H9 (cell line): ENCODE measurements around the gene AFAP1. TPM values are rescaled to one million over a fixed set of nuclear protein-coding genes. Genes with fewer than 3 reads are reported as not detected.

Source experiments
- DNase-seq: peaks from one replicate; pipeline ENCODE4 v3.0.0-alpha.2; 2017
- H2AFZ ChIP-seq: one replicate; pipeline ENCODE4 v1.6.1; 2013; ENCODE audit warnings: mild to moderate bottlenecking, low read length, control low read depth, moderate library complexity
- H2AK5ac ChIP-seq: 2 replicates; pipeline ENCODE4 v1.6.1; 2013; ENCODE audit warnings: low read length, control low read depth, mixed read lengths; ENCODE audit not compliant: insufficient read length
- H2BK120ac ChIP-seq: one replicate; pipeline ENCODE4 v1.6.1; 2013; ENCODE audit warnings: low read depth, mild to moderate bottlenecking, low read length, control low read depth, inconsistent platforms; ENCODE audit not compliant: poor library complexity, severe bottlenecking
- H2BK12ac ChIP-seq: 2 replicates; pipeline ENCODE4 v1.6.1; 2013; ENCODE audit warnings: low read length, control low read depth, mixed read lengths, low read depth; ENCODE audit not compliant: insufficient read length
- H2BK15ac ChIP-seq: 2 replicates; pipeline ENCODE4 v1.6.1; 2013; ENCODE audit warnings: low read depth, low read length, control low read depth
- H2BK20ac ChIP-seq: one replicate; pipeline ENCODE4 v1.6.1; 2013; ENCODE audit warnings: low read depth, mild to moderate bottlenecking, low read length, control low read depth, inconsistent platforms; ENCODE audit not compliant: poor library complexity, severe bottlenecking
- H2BK5ac ChIP-seq: 2 replicates; pipeline ENCODE4 v1.6.1; 2013; ENCODE audit warnings: low read length, control low read depth, mixed read lengths; ENCODE audit not compliant: insufficient read length
- H3K14ac ChIP-seq: 2 replicates; pipeline ENCODE4 v1.6.1; 2013; ENCODE audit warnings: low read length, control low read depth; ENCODE audit not compliant: insufficient read depth
- H3K18ac ChIP-seq: 2 replicates; pipeline ENCODE4 v1.6.1; 2013; ENCODE audit warnings: low read depth, mild to moderate bottlenecking, mixed read lengths, low read length, control low read depth; ENCODE audit not compliant: insufficient read length
- H3K23ac ChIP-seq: 2 replicates; pipeline ENCODE4 v1.6.1; 2013; ENCODE audit warnings: low read length, control low read depth, mixed read lengths, low read depth; ENCODE audit not compliant: insufficient read length
- H3K23me2 ChIP-seq: 2 replicates; pipeline ENCODE4 v1.6.1; 2013; ENCODE audit warnings: low read depth, mild to moderate bottlenecking, mixed read lengths, low read length, control low read depth; ENCODE audit not compliant: insufficient read length, poor library complexity, severe bottlenecking
- H3K27ac ChIP-seq: 2 replicates; pipeline ENCODE4 v1.5.1; 2013; ENCODE audit warnings: low read length, control low read depth, mixed read lengths, low read depth; ENCODE audit not compliant: insufficient read length
- H3K27me3 ChIP-seq: 2 replicates; pipeline ENCODE4 v1.6.1; 2013; ENCODE audit warnings: low read length, control low read depth, inconsistent platforms; ENCODE audit not compliant: insufficient read depth
- H3K4ac ChIP-seq: 2 replicates; pipeline ENCODE4 v1.6.1; 2013; ENCODE audit warnings: low read depth, mild to moderate bottlenecking, control low read depth, inconsistent platforms, low read length, moderate library complexity
- H3K4me1 ChIP-seq: 2 replicates; pipeline ENCODE4 v1.6.1; 2013; ENCODE audit warnings: low read length, control low read depth, inconsistent platforms; ENCODE audit not compliant: insufficient read depth
- H3K4me2 ChIP-seq: 2 replicates; pipeline ENCODE4 v1.6.1; 2013; ENCODE audit warnings: low read length, control low read depth, mixed read lengths; ENCODE audit not compliant: insufficient read length, insufficient read depth
- H3K56ac ChIP-seq: 2 replicates; pipeline ENCODE4 v1.6.1; 2013; ENCODE audit warnings: low read depth, mild to moderate bottlenecking, mixed read lengths, low read length, control low read depth; ENCODE audit not compliant: insufficient read length
- H3K79me1 ChIP-seq: 2 replicates; pipeline ENCODE4 v1.6.1; 2013; ENCODE audit warnings: low read depth, mild to moderate bottlenecking, moderate library complexity, low read length, control low read depth, inconsistent platforms; ENCODE audit not compliant: insufficient read depth, poor library complexity, severe bottlenecking
- H3K79me2 ChIP-seq: 2 replicates; pipeline ENCODE4 v1.6.1; 2013; ENCODE audit warnings: low read length, control low read depth, inconsistent platforms; ENCODE audit not compliant: insufficient read depth
- H3K9ac ChIP-seq: 2 replicates; pipeline ENCODE4 v1.6.1; 2013; ENCODE audit warnings: low read length, control low read depth, mixed read lengths; ENCODE audit not compliant: insufficient read length; ENCODE audit errors: extremely low read depth
- H3K9me3 ChIP-seq: one replicate; pipeline ENCODE4 v1.6.1; 2013; ENCODE audit warnings: low read depth, low read length, inconsistent platforms; ENCODE audit not compliant: control insufficient read depth
- H3T11ph ChIP-seq: one replicate; pipeline ENCODE4 v1.6.1; 2013; ENCODE audit warnings: mild to moderate bottlenecking, low read length, control low read depth, inconsistent platforms
- H4K20me1 ChIP-seq: one replicate; pipeline ENCODE4 v1.6.1; 2013; ENCODE audit not compliant: control insufficient read depth, insufficient read length, insufficient read depth
- H4K5ac ChIP-seq: 2 replicates; pipeline ENCODE4 v1.6.1; 2013; ENCODE audit warnings: low read depth, mild to moderate bottlenecking, mixed read lengths, low read length, control low read depth; ENCODE audit not compliant: insufficient read length
- H4K8ac ChIP-seq: replicated peaks from 2 replicates; pipeline ENCODE4 v1.6.1; 2013; ENCODE audit warnings: low read length, control low read depth, mixed read lengths, low read depth; ENCODE audit not compliant: insufficient read length
- H4K91ac ChIP-seq: 2 replicates; pipeline ENCODE4 v1.6.1; 2013; ENCODE audit warnings: low read depth, mild to moderate bottlenecking, moderate library complexity, mixed read lengths, low read length, control low read depth; ENCODE audit not compliant: insufficient read length
- H3K27ac Mint-ChIP-seq, 3 experiments: 2 replicates in 2 of 3; 3 replicates in 1 of 3; pipeline ENCODE4 v1.8.0; 2020 to 2021; ENCODE audit warnings: mixed read lengths in 3 of 3, mild to moderate bottlenecking in 1 of 3, moderate library complexity in 1 of 3
- H3K27me3 Mint-ChIP-seq: 2 replicates; pipeline ENCODE4 v1.8.0; 2021; ENCODE audit warnings: low read depth, mild to moderate bottlenecking, moderate library complexity, mixed read lengths
- H3K36me3 Mint-ChIP-seq, 3 experiments: 2 replicates in 2 of 3; 3 replicates in 1 of 3; pipeline ENCODE4 v1.8.0; 2020 to 2021; ENCODE audit warnings: low read depth in 3 of 3, mixed read lengths in 3 of 3; ENCODE audit not compliant: insufficient read depth in 1 of 3
- H3K4me1 Mint-ChIP-seq, 2 experiments: 2 replicates each; pipeline ENCODE4 v1.8.0; 2020; ENCODE audit warnings: mixed read lengths in 2 of 2
- H3K4me3 Mint-ChIP-seq, 2 experiments: 2 replicates in 1 of 2; 3 replicates in 1 of 2; pipeline ENCODE4 v1.8.0; 2020 to 2021; ENCODE audit warnings: mild to moderate bottlenecking in 2 of 2, mixed read lengths in 2 of 2, moderate library complexity in 1 of 2
- H3K9me3 Mint-ChIP-seq, 2 experiments: 2 replicates in 1 of 2; 3 replicates in 1 of 2; pipeline ENCODE4 v1.8.0; 2020; ENCODE audit warnings: mild to moderate bottlenecking in 2 of 2, mixed read lengths in 2 of 2, moderate library complexity in 1 of 2
- CTCF ChIP-seq: fragments of 200-600 bp; sonication (generic); conservative IDR thresholded peaks from 3 replicates; pipeline ENCODE4 v1.8.0; 2021; ENCODE audit warnings: antibody characterized with exemption, mild to moderate bottlenecking
- WGBS: extraction: QIAGEN DNeasy Blood & Tissue Kit; methylation state at CpG from one replicate; pipeline ENCODE4 v1.1.7; 2013; ENCODE audit warnings: missing lambda C conversion rate, low lambda C conversion rate, mixed read lengths; ENCODE audit not compliant: insufficient read length; ENCODE audit errors: extremely low coverage; 5-methylcytosine and 5-hydroxymethylcytosine counted together
- total RNA-seq: library from RNA; stranded (reverse); gene quantifications from 2 replicates; pipeline ENCODE4 v1.2.1, GENCODE V29; 2021

Gene AFAP1
- total RNA-seq, 1 experiment from 2014 or later: 6.5 TPM

GRCh38 chr4:7721984-7722551, 217.6 kb downstream of the AFAP1 start:
- no peak overlapping the region for H3K4me3 Mint-ChIP-seq
- no peak overlapping the region for H2BK120ac ChIP-seq
- no peaks in the 10 kb centered on the region for H3K9me3 ChIP-seq
- 0 out of 7 replicates have a peak overlapping the region, but pooled peaks of 1 of the 3 experiments have one; percentile 61 for H3K27ac Mint-ChIP-seq
- H3K9me3 Mint-ChIP-seq: peaks cover 8 to 9% of the 10 kb centered on the region in 2 experiments; a peak in 4 of 5 replicates
- no peak overlapping the region for H3K14ac ChIP-seq
- H3K18ac ChIP-seq: no peak overlapping the region
- H2AK5ac ChIP-seq: no peak overlapping the region
- H3K9ac ChIP-seq: no peak overlapping the region
- no peak overlapping the region for H3K4ac ChIP-seq
- no peak overlapping the region for H3K27ac ChIP-seq
- WGBS: no CpG with 5 or more reads among the region's 13 CpGs
- no peaks in the 10 kb centered on the region for H3K79me2 ChIP-seq
- no peak overlapping the region for H3K56ac ChIP-seq
- H3K23ac ChIP-seq: no peak overlapping the region
- no peak overlapping the region for H4K8ac ChIP-seq
- H4K20me1 ChIP-seq: no peaks in the 10 kb centered on the region
- no peak overlapping the region for H2BK20ac ChIP-seq
- H3K23me2 ChIP-seq: no peaks in the 10 kb centered on the region
- no peak overlapping the region for H4K5ac ChIP-seq
- peaks cover 37% of the 10 kb centered on the region for H3K27me3 Mint-ChIP-seq
- peaks cover 18% of the 10 kb centered on the region in 2 experiments for H3K4me1 Mint-ChIP-seq
- no peak overlapping the region for H4K91ac ChIP-seq
- H3K4me1 ChIP-seq: no peaks in the 10 kb centered on the region
- no peak overlapping the region for H2BK15ac ChIP-seq
- no peaks in the 10 kb centered on the region for H3K79me1 ChIP-seq
- H3K27me3 ChIP-seq: 0 out of 2 replicates have a peak, but pooled peaks cover 3% of the 10 kb centered on the region
- H3K4me2 ChIP-seq: no peak overlapping the region
- peaks cover 0 to 8% (median 3%) of the 10 kb centered on the region in 3 experiments; a peak in 2 of 7 replicates for H3K36me3 Mint-ChIP-seq
- DNase-seq: no peak
- no peak overlapping the region for H2AFZ ChIP-seq
- no peak overlapping the region for H2BK5ac ChIP-seq
- no peak overlapping the region for H3T11ph ChIP-seq
- no peak overlapping the region for H2BK12ac ChIP-seq
- TF ChIP-seq CTCF: peak; percentile 51
